ENCODE results near the gene RHBDD1. TPM values are rescaled to one million over a fixed set of nuclear protein-coding genes. Genes with fewer than 3 reads are reported as not detected.

RHBDD1 gene
- total and polyA plus RNA-seq, 12 donors = 4.5 to 57.1 (median 33.7) TPM

DNA sequence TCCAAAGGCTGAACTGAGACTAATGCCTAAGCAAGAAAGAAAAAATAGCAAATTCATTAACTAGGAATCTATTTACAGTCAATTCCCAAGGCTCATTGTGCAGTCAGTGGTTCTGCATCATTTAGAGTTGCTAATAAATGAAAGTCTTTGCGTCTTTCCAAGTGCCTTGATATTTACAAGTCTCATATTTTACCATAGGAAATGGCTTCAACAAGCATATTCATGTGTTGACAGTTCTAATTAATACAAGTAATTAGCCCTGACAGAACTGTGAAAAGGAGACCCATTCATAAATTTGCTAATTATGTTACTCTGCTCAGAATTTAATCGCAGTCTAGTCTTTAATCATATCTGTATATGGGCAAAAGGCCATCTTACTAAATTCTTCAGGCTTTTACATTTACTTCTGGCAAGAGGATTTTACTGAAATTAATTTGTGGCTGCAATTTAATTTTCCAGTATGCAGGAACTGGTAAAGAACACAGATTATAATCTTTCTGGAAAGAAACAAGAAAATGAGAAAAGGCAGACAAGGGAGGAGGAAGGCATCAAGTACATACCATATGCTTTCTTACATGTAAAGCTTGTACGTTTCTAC lies 126.4 kb downstream of the RHBDD1 start:
- no peak for ATAC-seq
- TF ChIP-seq, protein P1, sequence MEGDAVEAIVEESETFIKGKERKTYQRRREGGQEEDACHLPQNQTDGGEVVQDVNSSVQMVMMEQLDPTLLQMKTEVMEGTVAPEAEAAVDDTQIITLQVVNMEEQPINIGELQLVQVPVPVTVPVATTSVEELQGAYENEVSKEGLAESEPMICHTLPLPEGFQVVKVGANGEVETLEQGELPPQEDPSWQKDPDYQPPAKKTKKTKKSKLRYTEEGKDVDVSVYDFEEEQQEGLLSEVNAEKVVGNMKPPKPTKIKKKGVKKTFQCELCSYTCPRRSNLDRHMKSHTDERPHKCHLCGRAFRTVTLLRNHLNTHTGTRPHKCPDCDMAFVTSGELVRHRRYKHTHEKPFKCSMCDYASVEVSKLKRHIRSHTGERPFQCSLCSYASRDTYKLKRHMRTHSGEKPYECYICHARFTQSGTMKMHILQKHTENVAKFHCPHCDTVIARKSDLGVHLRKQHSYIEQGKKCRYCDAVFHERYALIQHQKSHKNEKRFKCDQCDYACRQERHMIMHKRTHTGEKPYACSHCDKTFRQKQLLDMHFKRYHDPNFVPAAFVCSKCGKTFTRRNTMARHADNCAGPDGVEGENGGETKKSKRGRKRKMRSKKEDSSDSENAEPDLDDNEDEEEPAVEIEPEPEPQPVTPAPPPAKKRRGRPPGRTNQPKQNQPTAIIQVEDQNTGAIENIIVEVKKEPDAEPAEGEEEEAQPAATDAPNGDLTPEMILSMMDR (IDR thresholded peaks at IDR 0.05) = no peak
- Histone ChIP-seq H3K9me3 (peaks cover 0 to 26% (median 0%) of the 10 kb centered on the region in 11 donors), H3K27ac (no peak overlapping the region), H3K27me3 (no peaks in the 10 kb centered on the region), H3K36me3 (no peaks in the 10 kb centered on the region), H3K4me1 (peaks cover 0 to 12% (median 0%) of the 10 kb centered on the region in 9 donors), H3K4me3 (no peak overlapping the region)
- no peak for DNase-seq
- 92 to 94% methylated on average over 3 of the region's 3 CpGs for WGBS, 2 donors
- intact Hi-C loops (cut with DNase I) = no loop called here

DNA sequence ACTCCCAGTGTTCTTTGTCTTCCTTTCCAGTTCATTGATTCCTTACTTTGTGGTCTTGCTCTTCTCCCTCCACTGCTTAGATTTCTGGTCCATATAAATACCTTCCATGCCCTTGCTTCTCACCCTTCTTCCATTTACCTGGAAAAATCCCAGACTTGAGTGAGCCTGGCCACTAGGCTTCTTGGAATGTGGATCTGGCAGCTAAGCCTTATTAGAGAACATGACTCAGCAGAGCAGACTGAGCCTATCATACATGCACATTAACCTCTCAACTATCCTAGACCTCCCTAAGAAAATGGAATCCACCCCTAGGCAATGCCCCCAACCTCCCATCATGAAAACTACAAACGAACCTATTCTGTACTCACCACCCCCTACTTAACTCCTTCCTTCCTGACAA lies 127.7 kb downstream of the RHBDD1 start:
- H3K27ac ChIP-seq = no peak overlapping the region
- WGBS, 2 donors = 36 to 62% methylated on average over 1 of the region's 1 CpG
- ATAC-seq (no peak), DNase-seq (no peak)
- H3K9me3 ChIP-seq = peaks cover 0 to 22% (median 0%) of the 10 kb centered on the region in 11 donors
- no peaks in the 10 kb centered on the region for H3K27me3 ChIP-seq
- TF ChIP-seq, protein P1 (IDR thresholded peaks at IDR 0.05) = no peak
- no peak overlapping the region for H3K4me3 ChIP-seq
- intact Hi-C loops (cut with DNase I) = no loop called here
- no peaks in the 10 kb centered on the region for H3K36me3 ChIP-seq
- peaks cover 0 to 12% (median 0%) of the 10 kb centered on the region in 9 donors for H3K4me1 ChIP-seq

GRCh38 chr2:226965376-226965775 lies 129.5 kb downstream of the RHBDD1 start:
- H3K36me3 ChIP-seq = no peaks in the 10 kb centered on the region
- H3K27me3 ChIP-seq = no peaks in the 10 kb centered on the region
- DNase-seq = no peak
- intact Hi-C loops (cut with DNase I) = no loop called here
- peaks cover 0 to 7% (median 0%) of the 10 kb centered on the region in 11 donors for H3K9me3 ChIP-seq
- H3K4me3 ChIP-seq = no peak overlapping the region
- H3K4me1 ChIP-seq = peaks cover 0 to 12% (median 0%) of the 10 kb centered on the region in 9 donors
- no peak overlapping the region for H3K27ac ChIP-seq
- no peak for ATAC-seq
- TF ChIP-seq, protein P1 (IDR thresholded peaks at IDR 0.05) = no peak
- 89 to 100% methylated on average over 1 of the region's 1 CpG for WGBS, 2 donors

DNA sequence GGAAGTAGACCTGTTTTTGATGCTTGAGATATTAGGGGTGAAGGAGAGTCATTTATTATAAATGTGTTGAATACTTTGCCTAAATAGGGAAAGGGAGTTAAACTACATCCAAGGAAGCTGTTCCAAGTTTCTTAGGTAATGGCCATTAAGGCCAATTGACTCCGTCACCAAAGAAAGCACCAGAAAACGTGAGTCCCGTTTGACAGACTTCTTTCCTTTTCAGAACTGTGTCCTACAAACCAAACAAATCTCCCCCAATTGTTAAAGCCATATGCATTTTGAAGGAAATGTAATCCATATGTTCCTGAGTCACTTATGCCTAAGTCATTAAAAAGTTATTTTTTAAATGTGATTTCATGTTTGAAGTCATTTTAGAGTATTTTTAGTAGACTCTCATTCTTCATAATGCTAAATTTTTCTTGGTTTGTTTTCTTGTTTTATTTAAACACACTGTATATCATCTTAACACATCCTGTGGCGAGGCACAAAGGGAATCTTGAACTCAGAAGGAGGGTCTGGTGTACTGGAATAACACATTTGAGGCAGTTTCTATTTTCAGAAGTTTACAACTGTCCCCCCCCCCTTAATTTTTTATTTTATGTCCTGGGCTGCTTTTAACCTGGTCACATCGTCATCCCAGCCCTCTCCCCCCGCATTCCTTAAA lies 133.7 kb downstream of the RHBDD1 start:
- H3K9me3 ChIP-seq = peaks cover 0 to 7% (median 0%) of the 10 kb centered on the region in 11 donors
- H3K36me3 ChIP-seq = peaks cover 0 to 4% (median 0%) of the 10 kb centered on the region in 9 donors
- WGBS, 2 donors = 64 to 74% methylated on average over 6 of the region's 6 CpGs
- H3K27ac ChIP-seq = no peak overlapping the region
- ATAC-seq = no peak
- no peaks in the 10 kb centered on the region for H3K27me3 ChIP-seq
- no peaks in the 10 kb centered on the region for H3K4me1 ChIP-seq
- intact Hi-C loops (cut with DNase I) = loop anchor here in 1 of 10 donors (10.0 kb wide), 1 partner anchor 135 kb away; the partner anchor contains the start of gene RHBDD1
- no peak for DNase-seq
- H3K4me3 ChIP-seq = no peak overlapping the region
- TF ChIP-seq, protein P1 (IDR thresholded peaks at IDR 0.05) = no peak
